ENCODE results near the gene LIMK1. TPM values are rescaled to one million over a fixed set of nuclear protein-coding genes. Genes with fewer than 3 reads are reported as not detected.

Gene LIMK1
- total and polyA plus RNA-seq, 2 of the 13 experiments (the other 11 are each of a cell fraction or from before 2014, with no cell fraction given) = 8.9 to 18.8 TPM

DNA sequence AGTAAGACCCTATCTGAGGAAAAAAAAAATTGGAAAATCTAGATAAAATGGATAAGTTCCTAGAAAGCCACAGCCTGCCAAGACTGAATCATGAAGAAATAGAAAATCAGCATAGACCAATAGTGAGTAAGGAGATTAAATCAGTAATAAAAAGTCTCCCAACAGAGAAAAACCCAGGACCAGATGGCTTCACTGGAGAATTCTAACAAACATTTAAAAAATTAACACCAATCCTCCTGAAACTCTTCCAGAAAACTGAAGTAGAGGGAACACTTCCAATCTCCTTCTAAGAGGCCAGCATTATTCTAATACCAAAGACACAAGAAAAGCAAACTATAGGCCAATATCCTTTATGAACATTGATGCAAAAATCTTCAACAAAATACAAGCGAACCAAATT lies 8.8 kb upstream of the LIMK1 start:
- TF ChIP-seq ZNF7 (CRISPR knock-in tag; IDR thresholded peaks at IDR 0.05) = no peak
- no peak for TF ChIP-seq ZFYVE20 (CRISPR knock-in tag; IDR thresholded peaks at IDR 0.05; ENCODE audit: borderline replicate concordance, low read depth)
- Histone ChIP-seq H3K4me1 (ENCODE audit: insufficient read depth, low read length) (no peaks in the 10 kb centered on the region), H3K9me3 (ENCODE audit: low read length) (no peaks in the 10 kb centered on the region), H3K4me2 (ENCODE audit: low read depth, low read length) (no peak overlapping the region), H3K27me3 (ENCODE audit: control insufficient read depth in 1 of 2, insufficient read depth in 2 of 2, low read length in 2 of 2) (peaks cover 2 to 10% of the 10 kb centered on the region in 2 experiments; a peak in 2 of 5 replicates), H2AFZ (ENCODE audit: low read length) (no peak overlapping the region), H3K79me2 (ENCODE audit: insufficient read depth, low read length) (no peaks in the 10 kb centered on the region), H4K20me1 (ENCODE audit: insufficient read depth, low read length) (no peaks in the 10 kb centered on the region), H3K9ac (ENCODE audit: insufficient read depth, low read depth, low read length) (no peak overlapping the region), H3K27ac (ENCODE audit: extremely low read length, insufficient read depth, low read length) (no peak overlapping the region), H3K36me3 (replicated peaks in 1 of 2; ENCODE audit: control insufficient read depth in 1 of 2, insufficient read depth in 2 of 2, low read length in 2 of 2) (no peaks in the 10 kb centered on the region), H3K4me3 (replicated peaks in 1 of 3; ENCODE audit: insufficient read depth in 1 of 3, low read depth in 2 of 3, low read length in 3 of 3) (no peak overlapping the region)
- in situ Hi-C loops (cut with HindIII; ENCODE audit: extremely low pct_ligation_motif_present, low pct_unique_long_range_greater_than_20kb) (no loop called here), intact Hi-C loops (cut with micrococcal nuclease; ENCODE audit: unreplicated experiment) (no loop called here)
- BruUV-seq (replicated peaks) = no TSS peak
- 31% methylated on average over 1 of the region's 1 CpG for WGBS (ENCODE audit: low lambda C conversion rate)
- FAIRE-seq = no peak
- ChIA-PET POLR2A (no interaction called here), CTCF (ENCODE audit: low intra/inter-chr PET ratio, low total read pairs) (no interaction called here)
- DNase-seq (ENCODE audit: low spot score) = no peak
- ATAC-seq = no peak

- CTCF ChIA-PET (ENCODE audit: low intra/inter-chr PET ratio, low total read pairs) = no interaction called here
- H3K4me1 ChIP-seq (ENCODE audit: insufficient read depth, low read length) = peaks cover 9% of the 10 kb centered on the region
- H3K9me3 ChIP-seq (ENCODE audit: low read length) = no peaks in the 10 kb centered on the region
- no peak overlapping the region for H3K9ac ChIP-seq (ENCODE audit: insufficient read depth, low read depth, low read length)
- in situ Hi-C loops (cut with HindIII; ENCODE audit: extremely low pct_ligation_motif_present, low pct_unique_long_range_greater_than_20kb) (no loop called here), intact Hi-C loops (cut with micrococcal nuclease; ENCODE audit: unreplicated experiment) (no loop called here)
- POLR2A ChIA-PET = interaction anchor here (0.7 kb wide), 1 partner anchor 265 kb away, joined by 3 read pairs; no protein-coding TSS in a partner anchor
- H3K79me2 ChIP-seq (ENCODE audit: insufficient read depth, low read length) = no peaks in the 10 kb centered on the region
- no peak overlapping the region for H2AFZ ChIP-seq (ENCODE audit: low read length)
- BruUV-seq (replicated peaks) = no TSS peak
- H3K36me3 ChIP-seq (replicated peaks in 1 of 2; ENCODE audit: control insufficient read depth in 1 of 2, insufficient read depth in 2 of 2, low read length in 2 of 2) = no peaks in the 10 kb centered on the region
- 50% methylated on average over 2 of the region's 2 CpGs for WGBS (ENCODE audit: low lambda C conversion rate)
- no peak for FAIRE-seq
- H3K27me3 ChIP-seq (ENCODE audit: control insufficient read depth in 1 of 2, insufficient read depth in 2 of 2, low read length in 2 of 2) = peaks cover 0 to 1% of the 10 kb centered on the region in 2 experiments; a peak in 1 of 5 replicates
- no peak overlapping the region for H3K27ac ChIP-seq (ENCODE audit: extremely low read length, insufficient read depth, low read length)
- H3K4me2 ChIP-seq (ENCODE audit: low read depth, low read length) = no peak overlapping the region
- no peak for DNase-seq (ENCODE audit: low spot score)
- no peaks in the 10 kb centered on the region for H4K20me1 ChIP-seq (ENCODE audit: insufficient read depth, low read length)
- H3K4me3 ChIP-seq (replicated peaks in 1 of 3; ENCODE audit: insufficient read depth in 1 of 3, low read depth in 2 of 3, low read length in 3 of 3) = no peak overlapping the region
- ATAC-seq = no peak
- TF ChIP-seq MEIS2 (CRISPR knock-in tag; IDR thresholded peaks at IDR 0.05) (no peak), ZNF549 (CRISPR knock-in tag; IDR thresholded peaks at IDR 0.05) (no peak), ZSCAN20 (CRISPR knock-in tag; IDR thresholded peaks at IDR 0.05; ENCODE audit: borderline replicate concordance) (no peak), TSC22D2 (CRISPR knock-in tag; IDR thresholded peaks at IDR 0.05; ENCODE audit: borderline replicate concordance) (no peak), ZUFSP (CRISPR knock-in tag; IDR thresholded peaks at IDR 0.05; ENCODE audit: borderline replicate concordance) (no peak), ARID4A (CRISPR knock-in tag; IDR thresholded peaks at IDR 0.05; ENCODE audit: borderline replicate concordance) (no peak), ZNF513 (CRISPR knock-in tag; conservative IDR thresholded peaks at IDR 0.05) (no peak), GTF2F1 (IDR thresholded peaks at IDR 0.05; ENCODE audit: low read length) (no peak), KDM1A (CRISPR knock-in tag; IDR thresholded peaks at IDR 0.05) (no peak)
These were observed 5.1 kb upstream of the LIMK1 start for GRCh38 chr7:74078461-74078860.

Data from HepG2 (cell line).